ENCODE results near the gene JMJD4. TPM values are rescaled to one million over a fixed set of nuclear protein-coding genes. Genes with fewer than 3 reads are reported as not detected.

JMJD4 gene
- total RNA-seq, 3 donors from 2014 or later = 11.7 to 27.2 (median 21.0) TPM

DNA sequence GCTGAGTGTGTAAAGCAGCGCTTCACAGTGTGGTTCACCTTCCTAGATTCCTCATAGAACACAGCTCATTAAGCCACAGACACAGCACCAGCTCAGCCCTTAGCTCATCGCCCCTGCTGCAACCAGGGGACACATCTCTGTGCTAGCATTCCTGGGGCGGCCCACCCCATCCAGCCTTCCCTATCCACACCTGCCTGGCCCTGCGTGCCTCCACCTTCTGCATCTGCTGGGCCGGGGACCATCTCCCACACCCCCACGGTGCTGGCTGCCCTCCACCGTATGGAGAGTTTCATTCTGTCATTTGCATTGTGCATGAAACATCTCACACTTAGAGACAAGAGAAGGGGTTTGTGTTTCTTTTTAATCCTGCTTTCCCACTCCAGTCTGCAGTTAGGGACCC is 44.6 kb upstream of the JMJD4 start:
- TF ChIP-seq POLR2A (IDR thresholded peaks at IDR 0.05) = no peak
- no peak for TF ChIP-seq POLR2AphosphoS5 (IDR thresholded peaks at IDR 0.05)
- TF ChIP-seq, protein P1, sequence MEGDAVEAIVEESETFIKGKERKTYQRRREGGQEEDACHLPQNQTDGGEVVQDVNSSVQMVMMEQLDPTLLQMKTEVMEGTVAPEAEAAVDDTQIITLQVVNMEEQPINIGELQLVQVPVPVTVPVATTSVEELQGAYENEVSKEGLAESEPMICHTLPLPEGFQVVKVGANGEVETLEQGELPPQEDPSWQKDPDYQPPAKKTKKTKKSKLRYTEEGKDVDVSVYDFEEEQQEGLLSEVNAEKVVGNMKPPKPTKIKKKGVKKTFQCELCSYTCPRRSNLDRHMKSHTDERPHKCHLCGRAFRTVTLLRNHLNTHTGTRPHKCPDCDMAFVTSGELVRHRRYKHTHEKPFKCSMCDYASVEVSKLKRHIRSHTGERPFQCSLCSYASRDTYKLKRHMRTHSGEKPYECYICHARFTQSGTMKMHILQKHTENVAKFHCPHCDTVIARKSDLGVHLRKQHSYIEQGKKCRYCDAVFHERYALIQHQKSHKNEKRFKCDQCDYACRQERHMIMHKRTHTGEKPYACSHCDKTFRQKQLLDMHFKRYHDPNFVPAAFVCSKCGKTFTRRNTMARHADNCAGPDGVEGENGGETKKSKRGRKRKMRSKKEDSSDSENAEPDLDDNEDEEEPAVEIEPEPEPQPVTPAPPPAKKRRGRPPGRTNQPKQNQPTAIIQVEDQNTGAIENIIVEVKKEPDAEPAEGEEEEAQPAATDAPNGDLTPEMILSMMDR (IDR thresholded peaks at IDR 0.05) = no peak
- Histone ChIP-seq H3K4me3 (no peak overlapping the region), H3K27ac (no peak overlapping the region), H3K27me3 (no peaks in the 10 kb centered on the region), H3K4me1 (no peaks in the 10 kb centered on the region), H3K36me3 (no peaks in the 10 kb centered on the region), H3K9me3 (no peaks in the 10 kb centered on the region)
- peak in 1 of 2 donors; percentile 46 for DNase-seq (ENCODE audit: low spot score in 2 of 2)
- intact Hi-C loops (cut with DNase I; ENCODE audit: low total_unique reads) = no loop called here

- intact Hi-C loops (cut with DNase I; ENCODE audit: low total_unique reads) = no loop called here
- no peaks in the 10 kb centered on the region for H3K4me1 ChIP-seq
- H3K27ac ChIP-seq = no peak overlapping the region
- no peaks in the 10 kb centered on the region for H3K9me3 ChIP-seq
- TF ChIP-seq, protein P1 (IDR thresholded peaks at IDR 0.05) = no peak
- TF ChIP-seq POLR2A (IDR thresholded peaks at IDR 0.05) (no peak), POLR2AphosphoS5 (IDR thresholded peaks at IDR 0.05) (no peak)
- H3K27me3 ChIP-seq = no peaks in the 10 kb centered on the region
- no peak overlapping the region for H3K4me3 ChIP-seq
- H3K36me3 ChIP-seq = no peaks in the 10 kb centered on the region
- peak in 1 of 2 donors; percentile 40 for DNase-seq (ENCODE audit: low spot score in 2 of 2)
These were observed 43.9 kb upstream of the JMJD4 start for GRCh38 chr1:227779021-227779441.

DNA sequence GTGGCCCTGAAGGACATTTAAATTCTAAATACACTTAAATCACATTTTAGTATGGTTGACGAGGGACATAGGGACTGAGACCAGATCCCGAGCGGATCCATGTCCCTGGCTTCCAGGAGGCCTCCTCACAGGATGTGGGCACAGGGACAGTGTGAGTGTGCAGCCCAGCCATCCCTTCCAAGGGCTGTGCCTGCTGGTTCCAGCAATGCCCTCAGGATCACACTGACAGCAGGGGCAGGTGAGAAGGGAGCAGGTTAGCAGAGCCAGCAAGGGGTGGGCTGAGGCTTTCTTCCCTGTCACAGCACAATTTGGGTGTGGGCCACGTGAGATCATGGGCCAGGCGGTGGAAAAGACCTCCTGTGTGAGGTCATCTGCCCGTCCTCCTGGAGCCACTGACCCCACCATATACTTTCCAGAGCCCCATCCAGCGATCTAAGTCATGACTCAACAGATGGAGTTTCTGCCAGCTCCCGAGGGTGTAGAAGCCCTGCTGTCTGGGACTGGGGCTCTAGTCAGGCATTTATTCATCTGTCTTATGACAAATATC is 43.4 kb upstream of the JMJD4 start:
- H3K27me3 ChIP-seq = no peaks in the 10 kb centered on the region
- H3K9me3 ChIP-seq = no peaks in the 10 kb centered on the region
- intact Hi-C loops (cut with DNase I; ENCODE audit: low total_unique reads) = no loop called here
- H3K27ac ChIP-seq = no peak overlapping the region
- no peaks in the 10 kb centered on the region for H3K4me1 ChIP-seq
- peak in 1 of 2 donors; percentile 42 for DNase-seq (ENCODE audit: low spot score in 2 of 2)
- no peak overlapping the region for H3K4me3 ChIP-seq
- no peak for TF ChIP-seq POLR2A (IDR thresholded peaks at IDR 0.05)
- H3K36me3 ChIP-seq = no peaks in the 10 kb centered on the region

GRCh38 chr1:227777646-227778045 is 42.5 kb upstream of the JMJD4 start:
- peak in 1 of 2 donors; percentile 20 for DNase-seq (ENCODE audit: low spot score in 2 of 2)

GRCh38 chr1:227777156-227777555 is 42.1 kb upstream of the JMJD4 start:
- Histone ChIP-seq H3K27me3 (no peaks in the 10 kb centered on the region), H3K36me3 (no peaks in the 10 kb centered on the region), H3K27ac (no peak overlapping the region), H3K9me3 (no peaks in the 10 kb centered on the region), H3K4me3 (no peak overlapping the region), H3K4me1 (no peaks in the 10 kb centered on the region)
- intact Hi-C loops (cut with DNase I; ENCODE audit: low total_unique reads) = no loop called here
- no peak for DNase-seq (ENCODE audit: low spot score in 2 of 2)
- TF ChIP-seq, protein P1 (IDR thresholded peaks at IDR 0.05) = no peak
- TF ChIP-seq POLR2AphosphoS5 (IDR thresholded peaks at IDR 0.05) (no peak), POLR2A (IDR thresholded peaks at IDR 0.05) (no peak)

More at GRCh38 chr1:227777646-227778045, 42.5 kb upstream of the JMJD4 start:
- no peaks in the 10 kb centered on the region for H3K9me3 ChIP-seq
- H3K4me3 ChIP-seq = no peak overlapping the region
- H3K27me3 ChIP-seq = no peaks in the 10 kb centered on the region
- TF ChIP-seq, protein P1 (IDR thresholded peaks at IDR 0.05) = no peak
- TF ChIP-seq POLR2A (IDR thresholded peaks at IDR 0.05) = no peak
- no peak for TF ChIP-seq POLR2AphosphoS5 (IDR thresholded peaks at IDR 0.05)
- intact Hi-C loops (cut with DNase I; ENCODE audit: low total_unique reads) = no loop called here
- H3K27ac ChIP-seq = no peak overlapping the region
- H3K4me1 ChIP-seq = no peaks in the 10 kb centered on the region
- H3K36me3 ChIP-seq = no peaks in the 10 kb centered on the region
